Measurements from ENCODE around the gene MAGI1. TPM values are rescaled to one million over a fixed set of nuclear protein-coding genes. Genes with fewer than 3 reads are reported as not detected.

The MAGI1 gene
- total RNA-seq, 1 experiment from 2014 or later: 58.2 TPM

DNA sequence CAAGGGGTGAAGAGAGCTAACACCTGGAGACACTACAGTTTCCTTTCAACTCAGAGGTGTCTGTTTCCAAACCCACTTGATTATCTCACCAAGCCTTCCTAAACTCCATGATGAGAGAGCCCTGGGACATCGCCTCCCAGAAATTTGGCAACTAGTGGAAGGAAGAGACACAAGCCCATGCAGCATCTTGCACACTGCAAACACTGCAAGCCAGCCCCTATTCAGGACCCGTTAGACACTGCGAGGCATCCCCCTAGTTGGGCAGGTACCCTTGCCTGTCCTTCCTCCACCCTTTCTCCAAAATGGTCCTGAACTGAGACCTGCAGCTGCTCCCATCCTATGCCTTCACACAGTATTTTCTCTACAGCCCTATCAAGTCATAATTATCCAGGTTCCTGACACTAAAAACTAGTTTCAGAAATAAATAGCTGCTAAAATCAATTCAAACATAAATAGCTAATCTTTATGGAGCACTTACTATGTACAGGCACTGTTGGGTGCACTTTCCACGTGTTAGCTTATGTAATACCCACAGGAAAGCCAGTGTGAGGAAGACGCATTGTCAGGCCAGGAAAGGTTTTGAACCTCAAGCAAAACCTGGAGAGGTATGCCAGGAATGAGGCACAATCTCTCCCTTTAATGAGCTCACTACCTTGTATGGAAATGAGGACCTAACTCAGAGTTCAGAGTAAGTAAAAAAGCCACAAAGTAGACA, 2.8 kb downstream of the MAGI1 start:
- DNase-seq (ENCODE audit: low spot score) (no peak), ATAC-seq (peak; percentile 7)
- CTCF ChIA-PET: interaction anchor here (0.6 to 2.3 kb wide), 10 partner anchors 16 to 250 kb away, joined by 3 to 12 read pairs (median 4); no protein-coding TSS in a partner anchor
- Mint-ChIP-seq H3K4me3 (peak overlapping the region; percentile 98), H3K27me3 (ENCODE audit: low read depth) (no peaks in the 10 kb centered on the region; the same call in 1 of the 2 replicates), H3K4me1 (peaks cover 61% of the 10 kb centered on the region), H3K36me3 (peaks cover 5% of the 10 kb centered on the region; the same call in 1 of the 2 replicates), H3K27ac (peak overlapping the region; percentile 66), H3K9me3 (no peaks in the 10 kb centered on the region)
- POLR2A ChIA-PET: interaction anchor here (0.6 to 3.0 kb wide), 6 partner anchors 12 to 133 kb away, joined by 3 to 18 read pairs (median 5); no protein-coding TSS in a partner anchor
- TF ChIP-seq PREB (CRISPR knock-in tag; IDR thresholded peaks at IDR 0.05; ENCODE audit: borderline replicate concordance) (no peak), FOXJ3 (CRISPR knock-in tag; IDR thresholded peaks at IDR 0.05; ENCODE audit: borderline replicate concordance) (no peak), ZNF219 (CRISPR knock-in tag; IDR thresholded peaks at IDR 0.05; ENCODE audit: borderline replicate concordance) (no peak), ATF1 (CRISPR knock-in tag; IDR thresholded peaks at IDR 0.05) (no peak), E2F5 (CRISPR knock-in tag; IDR thresholded peaks at IDR 0.05) (no peak), ZMAT4 (CRISPR knock-in tag; IDR thresholded peaks at IDR 0.05) (no peak), EMX1 (CRISPR knock-in tag; IDR thresholded peaks at IDR 0.05) (no peak), MLX (CRISPR knock-in tag; IDR thresholded peaks at IDR 0.05) (no peak), ELF4 (CRISPR knock-in tag; IDR thresholded peaks at IDR 0.05; ENCODE audit: low read depth) (no peak), KAT7 (CRISPR knock-in tag; IDR thresholded peaks at IDR 0.05; ENCODE audit: borderline replicate concordance) (no peak), ERG (CRISPR knock-in tag; IDR thresholded peaks at IDR 0.05) (no peak), HMGA2 (CRISPR knock-in tag; IDR thresholded peaks at IDR 0.05) (no peak), GABPB1 (CRISPR knock-in tag; IDR thresholded peaks at IDR 0.05) (peak; percentile 12; the same call in 1 of the 2 replicates), ZBTB43 (CRISPR knock-in tag; IDR thresholded peaks at IDR 0.05) (peak; percentile 14; the same call in 1 of the 2 replicates), STAT6 (CRISPR knock-in tag; conservative IDR thresholded peaks at IDR 0.05; ENCODE audit: low read depth) (no peak), NR1H2 (CRISPR knock-in tag; IDR thresholded peaks at IDR 0.05) (no peak), PRDM15 (CRISPR knock-in tag; IDR thresholded peaks at IDR 0.05) (peak; percentile 91)
- TF ChIP-seq, protein P1, sequence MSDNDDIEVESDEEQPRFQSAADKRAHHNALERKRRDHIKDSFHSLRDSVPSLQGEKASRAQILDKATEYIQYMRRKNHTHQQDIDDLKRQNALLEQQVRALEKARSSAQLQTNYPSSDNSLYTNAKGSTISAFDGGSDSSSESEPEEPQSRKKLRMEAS (CRISPR knock-in tag; IDR thresholded peaks at IDR 0.05): peak; percentile 65

All from WTC11 (cell line).